Measurements from ENCODE around the gene ELP2.

DNA sequence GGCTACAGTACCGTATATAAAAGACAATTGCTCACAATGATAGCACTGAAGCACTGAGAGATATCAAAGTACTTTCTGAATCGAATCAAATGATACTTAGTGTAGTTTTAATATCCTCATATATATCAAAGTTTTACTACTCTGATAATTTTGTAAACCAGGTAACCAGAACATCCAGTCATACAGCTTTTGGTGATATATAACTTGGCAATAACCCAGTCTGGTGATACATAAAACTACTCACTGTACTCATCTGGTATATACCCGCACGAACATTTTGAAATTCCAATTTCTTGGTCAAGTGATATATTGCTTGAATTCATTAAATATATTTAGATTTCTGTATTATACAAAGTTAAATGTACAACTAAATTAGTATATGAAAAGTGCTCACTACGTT, 21.1 kb upstream of the ELP2 start:
- TF ChIP-seq OSR1 (CRISPR knock-in tag; IDR thresholded peaks at IDR 0.05) = no peak
- no peak for TF ChIP-seq ZNF70 (CRISPR knock-in tag; IDR thresholded peaks at IDR 0.05)
- TF ChIP-seq ZC3H10 (CRISPR knock-in tag; IDR thresholded peaks at IDR 0.05) = no peak
- TF ChIP-seq PPARA (CRISPR knock-in tag; IDR thresholded peaks at IDR 0.05; ENCODE audit: borderline replicate concordance) = no peak
- TF ChIP-seq ZNF8 (CRISPR knock-in tag; IDR thresholded peaks at IDR 0.05) = no peak
- TF ChIP-seq, protein P1, sequence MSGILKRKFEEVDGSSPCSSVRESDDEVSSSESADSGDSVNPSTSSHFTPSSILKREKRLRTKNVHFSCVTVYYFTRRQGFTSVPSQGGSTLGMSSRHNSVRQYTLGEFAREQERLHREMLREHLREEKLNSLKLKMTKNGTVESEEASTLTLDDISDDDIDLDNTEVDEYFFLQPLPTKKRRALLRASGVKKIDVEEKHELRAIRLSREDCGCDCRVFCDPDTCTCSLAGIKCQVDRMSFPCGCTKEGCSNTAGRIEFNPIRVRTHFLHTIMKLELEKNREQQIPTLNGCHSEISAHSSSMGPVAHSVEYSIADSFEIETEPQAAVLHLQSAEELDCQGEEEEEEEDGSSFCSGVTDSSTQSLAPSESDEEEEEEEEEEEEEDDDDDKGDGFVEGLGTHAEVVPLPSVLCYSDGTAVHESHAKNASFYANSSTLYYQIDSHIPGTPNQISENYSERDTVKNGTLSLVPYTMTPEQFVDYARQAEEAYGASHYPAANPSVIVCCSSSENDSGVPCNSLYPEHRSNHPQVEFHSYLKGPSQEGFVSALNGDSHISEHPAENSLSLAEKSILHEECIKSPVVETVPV (CRISPR knock-in tag; IDR thresholded peaks at IDR 0.05) = no peak
- TF ChIP-seq, protein P2, sequence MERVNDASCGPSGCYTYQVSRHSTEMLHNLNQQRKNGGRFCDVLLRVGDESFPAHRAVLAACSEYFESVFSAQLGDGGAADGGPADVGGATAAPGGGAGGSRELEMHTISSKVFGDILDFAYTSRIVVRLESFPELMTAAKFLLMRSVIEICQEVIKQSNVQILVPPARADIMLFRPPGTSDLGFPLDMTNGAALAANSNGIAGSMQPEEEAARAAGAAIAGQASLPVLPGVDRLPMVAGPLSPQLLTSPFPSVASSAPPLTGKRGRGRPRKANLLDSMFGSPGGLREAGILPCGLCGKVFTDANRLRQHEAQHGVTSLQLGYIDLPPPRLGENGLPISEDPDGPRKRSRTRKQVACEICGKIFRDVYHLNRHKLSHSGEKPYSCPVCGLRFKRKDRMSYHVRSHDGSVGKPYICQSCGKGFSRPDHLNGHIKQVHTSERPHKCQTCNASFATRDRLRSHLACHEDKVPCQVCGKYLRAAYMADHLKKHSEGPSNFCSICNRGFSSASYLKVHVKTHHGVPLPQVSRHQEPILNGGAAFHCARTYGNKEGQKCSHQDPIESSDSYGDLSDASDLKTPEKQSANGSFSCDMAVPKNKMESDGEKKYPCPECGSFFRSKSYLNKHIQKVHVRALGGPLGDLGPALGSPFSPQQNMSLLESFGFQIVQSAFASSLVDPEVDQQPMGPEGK (CRISPR knock-in tag; IDR thresholded peaks at IDR 0.05; ENCODE audit: borderline replicate concordance) = no peak
- TF ChIP-seq SNAI2 (CRISPR knock-in tag; IDR thresholded peaks at IDR 0.05) = no peak
- TF ChIP-seq GLIS3 (CRISPR knock-in tag; IDR thresholded peaks at IDR 0.05) = no peak
